Ovary (tissue), 9 donors: ENCODE measurements around the gene AGXT. TPM values are rescaled to one million over a fixed set of nuclear protein-coding genes. Genes with fewer than 3 reads are reported as not detected.

Source experiments
- DNase-seq, 5 donors: peaks; one replicate each; pipeline ENCODE4 v3.0.0-alpha.2; 2019 to 2020
- H3K27ac ChIP-seq, 2 donors: fragments of 200-600 bp; one replicate each; pipeline versions ENCODE4 v1.5.1 to v1.8.0; 2019 to 2022
- H3K27me3 ChIP-seq: fragments of 200-600 bp; one replicate; pipeline ENCODE4 v1.8.0; 2022
- H3K36me3 ChIP-seq: fragments of 200-600 bp; sonication (generic); one replicate; pipeline ENCODE4 v1.5.1; 2019
- H3K4me1 ChIP-seq: one replicate; pipeline ENCODE4 v1.8.1; 2013; ENCODE audit warnings: mild to moderate bottlenecking, moderate library complexity; ENCODE audit not compliant: insufficient read depth
- H3K4me3 ChIP-seq: fragments of 200-600 bp; sonication (generic); one replicate; pipeline ENCODE4 v1.5.1; 2017
- H3K9me3 ChIP-seq, 2 donors: fragments of 200-600 bp in 1 of 2; sonication (generic) in 1 of 2; one replicate each; pipeline versions ENCODE4 v1.5.1 to v1.8.1; 2013 to 2019; ENCODE audit warnings: mild to moderate bottlenecking in 1 of 2, moderate library complexity in 1 of 2
- EP300 ChIP-seq: sonication (generic); formaldehyde crosslinking; IDR thresholded peaks from one replicate; pipeline ENCODE4 v1.6.1; 2017; ENCODE audit warnings: antibody characterized with exemption
- POLR2A ChIP-seq: fragments of 450-650 bp; IDR thresholded peaks from one replicate; pipeline ENCODE4 v1.6.1; 2017; ENCODE audit warnings: antibody characterized with exemption, mild to moderate bottlenecking, moderate library complexity
- WGBS, 3 donors: extraction: QIAGEN DNeasy Blood & Tissue Kit in 1 of 3; methylation state at CpG; one replicate each; pipeline versions ENCODE4 v1.1.5 to v1.1.7; 2013 to 2017; 5-methylcytosine and 5-hydroxymethylcytosine counted together
- intact Hi-C, 4 donors: fragments of 100-400 bp; cut with DNase I; formaldehyde crosslinking; loops; one replicate each; pipeline versions ENCODE4 v1.11.0 to v1.15.1; 2022 to 2023
- polyA plus RNA-seq, 2 donors: library from polyadenylated mRNA; stranded (reverse); fragments of 200-250 nt in 1 of 2; fragments of 350-450 nt in 1 of 2; fragmentation: Illumina TruSeq in 1 of 2; extraction: RNeasy Lipid Tissue Mini Kit (QIAGEN cat#74804) in 1 of 2; gene quantifications; one replicate each; pipeline ENCODE4 v1.2.3, GENCODE V29; 2013 to 2014
- total RNA-seq, 7 donors: library from RNA; depleted of rRNA in 2 of 7; stranded (reverse); fragments of >200 nt in 2 of 7; fragmentation: NEBNext Ultra II Directional in 3 of 7; extraction: Animal tissue kit (Norgen Biotek cat#: 25700) in 3 of 7; gene quantifications; one replicate each; pipeline versions ENCODE4 v1.1.0 to v1.2.4, GENCODE V29; 2016 to 2023
- TF ChIP-seq, protein P1 (sequence below), 3 donors: fragments of 450-650 bp in 2 of 3; fragments of 200-600 bp in 1 of 3; IDR thresholded peaks; one replicate each; pipeline versions ENCODE4 v1.5.1 to v1.8.0; 2016 to 2022; ENCODE audit warnings: antibody characterized with exemption in 3 of 3, mild to moderate bottlenecking in 1 of 3
- donor health status: DM: no; HTN: no; CAD: no; lungs with moderate emphysema.
- donor health status: DM: no; HTN: no; CAD: no.
- donor health status: Bipolar disorder and iron deficiency.
- donor health status: DM: yes; HTN: yes; CAD: no.
- donor health status: DM: no; HTN: no; CAD: no.
- donor health status: DM: yes; HTN: yes; CAD: no.

AGXT gene
- total and polyA plus RNA-seq, 9 donors, result 0.04 to 0.79 (median 0.25) TPM; not detected in 6

DNA sequence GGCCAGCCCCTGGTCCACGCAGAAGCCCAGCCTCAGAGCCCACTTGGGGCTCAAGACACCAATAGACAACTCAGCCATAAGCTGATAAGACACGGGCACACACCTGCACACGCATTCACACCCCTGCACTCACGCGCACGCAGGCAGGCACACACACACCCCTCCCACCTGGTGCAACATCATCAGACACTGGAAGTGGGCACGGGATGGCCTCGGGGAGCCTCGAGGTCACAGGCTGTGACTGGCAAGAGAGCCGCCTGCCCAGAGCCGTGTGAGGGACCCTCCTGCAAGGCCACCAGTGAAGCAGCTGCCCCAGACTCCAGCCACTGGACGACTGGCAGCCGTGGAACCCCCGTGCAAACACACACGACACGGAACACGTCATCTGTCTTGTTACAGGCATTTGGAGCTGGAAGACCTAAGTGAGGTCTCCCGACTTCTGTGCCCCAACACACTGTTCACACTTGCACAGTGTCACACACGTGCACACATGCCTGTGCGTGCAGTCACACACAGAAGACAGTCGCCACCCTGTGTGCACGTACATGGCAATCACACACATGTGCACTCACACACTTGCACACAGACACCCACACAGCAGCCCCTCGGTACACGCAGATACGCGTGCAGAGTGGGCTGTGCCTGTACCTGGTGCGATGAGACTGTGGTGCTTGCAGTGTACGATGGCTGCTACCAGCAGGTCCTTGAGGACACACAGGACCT is 26.4 kb downstream of the AGXT start:
- Histone ChIP-seq H3K36me3 (no peaks in the 10 kb centered on the region), H3K27ac (no peak overlapping the region), H3K4me1 (no peaks in the 10 kb centered on the region), H3K4me3 (no peak overlapping the region), H3K9me3 (no peaks in the 10 kb centered on the region), H3K27me3 (no peaks in the 10 kb centered on the region)
- intact Hi-C loops, result no loop called here
- no peak for DNase-seq
- no peak for TF ChIP-seq POLR2A
- TF ChIP-seq, protein P1, sequence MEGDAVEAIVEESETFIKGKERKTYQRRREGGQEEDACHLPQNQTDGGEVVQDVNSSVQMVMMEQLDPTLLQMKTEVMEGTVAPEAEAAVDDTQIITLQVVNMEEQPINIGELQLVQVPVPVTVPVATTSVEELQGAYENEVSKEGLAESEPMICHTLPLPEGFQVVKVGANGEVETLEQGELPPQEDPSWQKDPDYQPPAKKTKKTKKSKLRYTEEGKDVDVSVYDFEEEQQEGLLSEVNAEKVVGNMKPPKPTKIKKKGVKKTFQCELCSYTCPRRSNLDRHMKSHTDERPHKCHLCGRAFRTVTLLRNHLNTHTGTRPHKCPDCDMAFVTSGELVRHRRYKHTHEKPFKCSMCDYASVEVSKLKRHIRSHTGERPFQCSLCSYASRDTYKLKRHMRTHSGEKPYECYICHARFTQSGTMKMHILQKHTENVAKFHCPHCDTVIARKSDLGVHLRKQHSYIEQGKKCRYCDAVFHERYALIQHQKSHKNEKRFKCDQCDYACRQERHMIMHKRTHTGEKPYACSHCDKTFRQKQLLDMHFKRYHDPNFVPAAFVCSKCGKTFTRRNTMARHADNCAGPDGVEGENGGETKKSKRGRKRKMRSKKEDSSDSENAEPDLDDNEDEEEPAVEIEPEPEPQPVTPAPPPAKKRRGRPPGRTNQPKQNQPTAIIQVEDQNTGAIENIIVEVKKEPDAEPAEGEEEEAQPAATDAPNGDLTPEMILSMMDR (IDR thresholded peaks at IDR 0.05), result no peak
- no peak for TF ChIP-seq EP300
- WGBS, 3 donors, result 84 to 86% (median 85%) methylated on average over 28 of the region's 28 CpGs

DNA sequence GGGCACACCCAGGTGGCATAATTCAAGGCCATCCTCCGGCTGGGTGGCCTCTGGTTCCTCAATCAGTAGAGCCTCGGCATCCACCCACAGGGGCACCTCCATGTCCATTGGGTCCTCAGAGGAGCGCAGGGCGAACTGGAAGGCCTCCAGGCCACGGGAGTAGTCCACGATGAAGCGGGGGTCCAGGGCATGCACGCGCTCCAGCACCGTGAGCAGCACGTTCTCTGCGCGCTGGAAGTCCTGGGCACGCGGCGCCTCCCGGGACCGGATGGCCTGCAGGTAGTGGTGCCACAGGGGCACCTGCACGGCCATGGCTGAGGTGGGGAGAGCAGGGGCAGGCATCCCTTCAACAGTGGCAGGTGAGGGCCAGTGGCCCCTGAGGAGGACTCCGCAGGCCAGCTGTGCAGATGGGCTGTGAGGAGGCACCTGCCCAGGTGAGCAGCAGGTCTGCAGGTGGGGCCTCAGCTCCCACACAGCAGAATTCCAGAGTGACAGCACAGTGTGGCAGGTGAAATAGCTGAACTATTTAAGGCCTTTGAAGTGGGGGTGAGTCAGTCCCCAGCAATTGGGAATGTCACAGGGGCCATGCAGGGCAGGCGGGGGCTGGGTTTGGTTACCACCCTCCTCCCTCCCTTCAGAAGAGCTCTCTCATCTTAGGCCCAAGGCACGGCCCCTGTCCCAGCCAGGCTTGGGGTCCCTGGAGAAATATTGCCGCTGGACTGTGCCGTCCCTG is 27.2 kb downstream of the AGXT start, which contains the start of gene MAB21L4:
MAB21L4 (minus strand) TSS at position 501 of the 733 bp plus-strand sequence; CDS start at position 342, 159 bp downstream.
- Histone ChIP-seq H3K4me1 (no peaks in the 10 kb centered on the region), H3K4me3 (no peak within 1 kb of the TSS), H3K27me3 (no peaks in the 10 kb centered on the region), H3K9me3 (no peaks in the 10 kb centered on the region), H3K27ac (no peak within 1 kb of the TSS), H3K36me3 (no peaks in the 10 kb centered on the region)
- intact Hi-C loops, result no loop called here
- 83 to 86% (median 84%) methylated on average over 24 of the region's 24 CpGs for WGBS, 3 donors
- DNase-seq, result no peak
- TF ChIP-seq, protein P1 (IDR thresholded peaks at IDR 0.05), result no peak
- TF ChIP-seq EP300 (no peak), POLR2A (no peak)

DNA sequence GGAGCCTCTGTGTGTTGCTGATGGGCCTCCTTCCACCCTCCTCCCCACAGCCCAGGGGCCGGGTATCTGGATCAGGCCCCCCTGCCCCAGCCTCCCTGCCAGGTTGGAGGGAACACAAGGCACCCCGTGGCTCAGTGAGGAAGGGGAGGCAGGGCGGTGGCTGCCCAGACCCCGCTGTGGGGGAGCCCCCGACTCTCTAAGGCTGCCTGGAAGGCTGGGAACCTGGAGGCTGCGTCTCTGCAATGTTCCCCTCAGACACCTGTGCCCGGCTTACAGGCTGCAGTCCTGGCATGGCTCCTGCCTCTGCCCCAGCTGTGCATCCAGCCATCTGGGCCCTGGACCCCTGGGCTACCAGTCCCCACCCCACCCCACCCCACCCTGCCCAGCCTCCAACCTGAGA is 27.8 kb downstream of the AGXT start:
- no peaks in the 10 kb centered on the region for H3K27me3 ChIP-seq
- H3K4me3 ChIP-seq, result no peak overlapping the region
- H3K4me1 ChIP-seq, result no peaks in the 10 kb centered on the region
- WGBS, 3 donors, result 54 to 56% (median 55%) methylated on average over 3 to 7 of the region's 7 CpGs
- TF ChIP-seq POLR2A (no peak), EP300 (no peak)
- TF ChIP-seq, protein P1 (IDR thresholded peaks at IDR 0.05), result no peak
- DNase-seq, result no peak
- no peak overlapping the region for H3K27ac ChIP-seq
- no peaks in the 10 kb centered on the region for H3K9me3 ChIP-seq
- intact Hi-C loops, result no loop called here
- H3K36me3 ChIP-seq, result no peaks in the 10 kb centered on the region

DNA sequence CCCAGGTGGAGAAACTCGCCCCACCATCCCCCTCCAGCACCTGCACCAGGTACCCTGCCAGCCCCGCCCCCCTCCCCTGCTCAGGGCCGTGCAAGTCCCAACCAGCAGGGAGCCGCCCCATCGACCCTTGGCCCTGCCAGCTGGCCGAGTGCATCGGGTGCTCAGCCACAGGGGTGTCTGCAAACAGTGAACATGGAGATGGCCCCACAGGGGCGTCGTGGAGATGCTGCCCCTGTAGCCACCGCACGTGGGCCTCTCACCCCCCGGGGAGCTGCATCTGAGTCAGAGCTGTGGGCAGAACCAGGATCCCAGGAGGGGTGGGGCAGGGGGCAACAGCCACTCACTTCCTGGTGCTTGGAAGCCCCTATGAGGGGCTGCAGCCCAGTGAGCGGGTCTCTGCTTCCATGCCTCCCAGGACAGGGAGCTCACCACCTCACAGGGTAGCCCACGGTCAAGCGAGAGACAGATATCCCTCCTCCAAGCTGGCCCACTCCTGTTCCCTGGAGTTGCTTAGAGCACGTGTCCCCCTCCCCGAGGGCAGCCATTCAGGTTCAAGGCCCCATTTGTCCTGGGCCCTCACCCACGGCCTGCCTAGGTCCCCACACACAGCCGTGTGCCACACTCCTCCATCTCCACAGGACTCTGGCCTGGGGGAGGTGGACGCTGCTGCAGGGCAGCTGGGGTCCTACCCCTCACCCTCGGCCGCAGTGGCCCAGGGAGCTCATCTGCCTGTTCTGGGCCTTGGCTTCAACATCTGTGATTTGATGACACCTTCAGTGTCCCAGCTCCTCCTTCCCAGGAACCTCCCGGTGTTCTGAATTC is 28.5 kb downstream of the AGXT start:
- 55 to 81% (median 61%) methylated on average over 11 to 23 of the region's 23 CpGs for WGBS, 3 donors
- intact Hi-C loops, result no loop called here
- Histone ChIP-seq H3K27ac (no peak overlapping the region), H3K4me1 (no peaks in the 10 kb centered on the region), H3K36me3 (no peaks in the 10 kb centered on the region), H3K4me3 (no peak overlapping the region), H3K27me3 (no peaks in the 10 kb centered on the region), H3K9me3 (no peaks in the 10 kb centered on the region)
- TF ChIP-seq, protein P1 (IDR thresholded peaks at IDR 0.05), result no peak
- TF ChIP-seq EP300 (no peak), POLR2A (no peak)
- DNase-seq, result no peak
